ENCODE measurements around the gene ACAP3. TPM values are rescaled to one million over a fixed set of nuclear protein-coding genes. Genes with fewer than 3 reads are reported as not detected.
A peak's percentile ranks its signal among the peaks of the same experiment; 100 is the strongest.

Gene ACAP3
- total RNA-seq, 8 experiments from 2014 or later, result 23.9 to 88.9 (median 48.9) TPM

DNA sequence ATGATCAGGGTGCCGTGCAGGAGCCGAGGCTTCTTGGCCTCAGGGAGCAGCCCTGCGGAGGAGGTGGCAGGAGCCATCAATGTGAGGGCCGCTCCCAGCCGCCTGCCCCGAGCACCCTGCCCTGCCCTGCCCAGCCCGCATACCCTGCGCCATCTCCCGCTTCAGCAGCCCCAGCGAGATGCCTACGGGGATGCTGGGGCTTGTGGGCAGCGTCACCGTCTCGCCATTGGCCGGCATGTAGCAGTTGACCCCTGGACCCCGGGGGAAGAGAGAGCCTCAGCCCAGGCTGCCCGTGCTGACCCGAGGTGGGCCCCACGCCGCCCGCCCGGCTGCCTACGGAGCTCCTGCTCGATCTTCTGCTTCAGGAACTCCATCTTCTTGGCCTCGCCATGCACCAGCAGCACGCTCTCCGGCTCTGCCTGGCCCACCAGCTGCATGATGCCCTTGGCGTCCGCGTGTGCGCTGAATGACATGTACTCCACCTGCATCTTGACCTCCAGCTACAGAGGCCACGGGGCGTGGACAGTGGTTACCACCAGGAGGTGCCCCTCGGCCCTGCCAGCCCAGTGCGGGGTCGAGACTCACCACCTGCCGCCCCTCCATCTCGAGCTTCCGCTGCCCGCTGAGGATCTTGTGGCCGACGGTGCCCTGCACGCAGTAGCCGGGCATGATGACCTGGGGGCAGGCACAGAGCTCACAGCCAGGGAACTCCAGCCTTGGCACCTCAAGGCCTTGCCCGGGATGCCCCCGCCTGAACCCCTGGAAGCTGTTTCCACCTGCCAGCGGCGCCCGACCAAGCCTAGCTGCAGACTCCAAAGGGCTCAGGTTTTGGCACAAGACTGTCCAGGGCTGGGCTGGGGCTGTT lies 5.0 kb upstream of the ACAP3 start:
- no peak for ATAC-seq (replicated peaks in 6 of 8)
- 93 to 100% (median 94%) methylated on average over 6 to 25 of the region's 49 CpGs; no CpG with 5 or more reads in 6 of the 10 experiments for WGBS, 10 experiments
- peaks cover 17 to 22% of the 10 kb centered on the region in 2 donors for H3K4me1 ChIP-seq (replicated peaks in 1 of 2)
- H3K27ac ChIP-seq, result no peak overlapping the region
- in situ Hi-C loops (cut with MboI; ENCODE audit: low pct_unique_long_range_greater_than_20kb in 2 of 9, low sequenced_read_pairs in 9 of 9, unreplicated experiment in 9 of 9), result no loop called here
- H3K4me3 ChIP-seq, result no peak overlapping the region

DNA sequence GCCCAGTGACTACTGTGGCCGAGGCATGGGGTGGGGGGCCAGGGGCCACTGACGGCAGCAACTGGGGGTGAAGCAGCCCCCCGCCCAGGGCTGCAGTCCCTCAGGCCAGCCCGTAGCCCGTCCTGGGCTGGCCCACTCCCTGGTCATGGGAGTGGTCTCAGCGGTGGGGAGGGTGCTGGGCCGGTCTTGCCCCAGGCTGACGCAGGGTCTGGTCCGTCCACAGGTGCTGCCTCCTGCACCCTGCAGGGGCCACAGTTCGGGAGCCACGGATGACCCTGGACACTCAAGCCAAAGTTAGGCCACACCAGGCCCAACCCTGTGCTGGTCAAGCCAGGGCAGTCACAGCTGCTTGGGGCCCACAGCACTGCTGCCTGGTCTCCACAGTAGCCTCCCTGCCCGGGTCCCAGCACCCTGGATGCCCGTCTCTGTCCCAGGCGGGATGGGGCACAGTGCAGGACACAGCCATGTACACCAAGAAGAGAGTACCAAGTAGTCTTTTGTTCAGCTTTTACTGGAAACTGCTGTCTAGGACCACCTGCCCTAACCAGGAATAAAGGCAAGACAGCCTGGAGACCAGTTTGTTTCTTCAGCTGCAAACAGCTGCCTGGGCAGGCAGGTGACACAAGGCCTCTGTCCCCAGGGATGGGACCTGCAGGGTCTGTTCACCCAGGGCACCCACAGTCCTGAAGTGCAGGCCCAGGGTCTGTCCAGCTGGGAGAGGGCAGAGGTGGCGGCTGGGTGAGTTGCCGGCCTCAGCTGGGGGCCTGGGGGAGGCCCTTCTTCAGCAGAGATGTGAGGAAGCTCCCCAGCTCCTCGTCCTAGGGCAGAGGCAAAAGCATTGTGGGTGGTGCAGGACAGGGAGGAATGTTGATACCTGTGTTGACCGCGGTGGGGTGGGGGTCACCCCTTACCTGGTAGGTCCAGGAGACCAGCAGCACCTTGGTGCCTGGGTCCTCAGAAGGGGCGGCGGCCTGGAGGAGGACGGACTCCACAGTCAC lies 3.7 kb upstream of the ACAP3 start:
- WGBS, 10 experiments, result 90 to 100% (median 91%) methylated on average over 2 to 7 of the region's 22 CpGs; no CpG with 5 or more reads in 7 of the 10 experiments
- no peak overlapping the region for H3K27ac ChIP-seq
- in situ Hi-C loops (cut with MboI; ENCODE audit: low pct_unique_long_range_greater_than_20kb in 2 of 9, low sequenced_read_pairs in 9 of 9, unreplicated experiment in 9 of 9), result no loop called here
- H3K4me3 ChIP-seq, result no peak overlapping the region
- ATAC-seq (replicated peaks in 6 of 8), result no peak
- H3K4me1 ChIP-seq (replicated peaks in 1 of 2), result peaks cover 19 to 22% of the 10 kb centered on the region in 2 donors

DNA sequence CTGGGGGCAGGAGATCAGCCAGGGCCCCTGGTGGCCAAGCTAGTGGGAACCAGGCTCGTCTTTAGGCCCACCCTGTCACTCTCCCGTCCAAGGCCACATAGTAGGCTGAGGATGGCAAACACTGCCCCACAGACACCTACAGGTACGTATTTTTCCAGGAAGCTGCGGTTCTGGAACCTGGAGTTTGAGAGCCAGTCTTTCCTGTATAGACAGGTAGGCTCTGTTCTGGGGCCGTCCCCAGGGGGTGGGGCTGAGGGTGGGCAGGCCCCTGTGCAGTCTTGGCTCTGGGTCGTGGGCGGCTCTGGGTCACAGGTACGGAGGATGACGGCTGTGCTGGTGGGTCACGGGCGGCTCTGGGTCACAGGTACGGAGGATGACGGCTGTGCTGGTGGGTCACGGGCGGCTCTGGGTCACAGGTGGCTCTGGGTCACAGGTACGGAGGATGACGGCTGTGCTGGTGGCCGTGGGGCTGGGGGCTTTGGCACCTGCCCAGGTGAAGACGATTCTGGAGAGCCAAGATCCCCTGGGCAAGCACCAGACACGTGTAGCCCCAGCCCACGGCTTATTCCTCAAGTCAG lies 2.8 kb upstream of the ACAP3 start:
- 90 to 100% (median 94%) methylated on average over 1 to 11 of the region's 21 CpGs; no CpG with 5 or more reads in 4 of the 10 experiments for WGBS, 10 experiments
- Histone ChIP-seq H3K4me3 (no peak overlapping the region), H3K27ac (no peak overlapping the region), H3K4me1 (replicated peaks in 1 of 2) (peaks cover 22 to 23% of the 10 kb centered on the region in 2 donors)
- no peak for ATAC-seq (replicated peaks in 6 of 8)
- in situ Hi-C loops (cut with MboI; ENCODE audit: low pct_unique_long_range_greater_than_20kb in 2 of 9, low sequenced_read_pairs in 9 of 9, unreplicated experiment in 9 of 9), result no loop called here

DNA sequence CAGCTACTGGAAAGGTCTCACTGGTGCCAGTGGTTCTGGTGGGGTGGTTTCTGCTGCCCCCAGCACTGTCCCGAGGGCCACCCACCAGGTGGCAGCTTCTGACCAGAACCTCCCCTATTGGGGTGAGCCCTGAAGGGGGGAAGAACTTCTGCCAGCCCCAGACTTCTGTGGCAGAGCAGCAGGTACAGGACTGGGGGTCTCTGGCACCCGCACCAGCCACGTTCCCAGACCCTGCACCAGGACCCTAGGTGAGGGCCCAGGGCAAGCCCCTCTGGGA lies 2.3 kb upstream of the ACAP3 start:
- Histone ChIP-seq H3K4me3 (peak overlapping the region in 3 of 5 donors; percentile 73 to 95 (median 78)), H3K4me1 (replicated peaks in 1 of 2) (peaks cover 23 to 24% of the 10 kb centered on the region in 2 donors), H3K27ac (no peak overlapping the region)
- 67 to 100% (median 97%) methylated on average over 1 to 2 of the region's 3 CpGs; no CpG with 5 or more reads in 6 of the 10 experiments for WGBS, 10 experiments
- in situ Hi-C loops (cut with MboI; ENCODE audit: low pct_unique_long_range_greater_than_20kb in 2 of 9, low sequenced_read_pairs in 9 of 9, unreplicated experiment in 9 of 9), result no loop called here
- ATAC-seq (replicated peaks in 6 of 8), result no peak

DNA sequence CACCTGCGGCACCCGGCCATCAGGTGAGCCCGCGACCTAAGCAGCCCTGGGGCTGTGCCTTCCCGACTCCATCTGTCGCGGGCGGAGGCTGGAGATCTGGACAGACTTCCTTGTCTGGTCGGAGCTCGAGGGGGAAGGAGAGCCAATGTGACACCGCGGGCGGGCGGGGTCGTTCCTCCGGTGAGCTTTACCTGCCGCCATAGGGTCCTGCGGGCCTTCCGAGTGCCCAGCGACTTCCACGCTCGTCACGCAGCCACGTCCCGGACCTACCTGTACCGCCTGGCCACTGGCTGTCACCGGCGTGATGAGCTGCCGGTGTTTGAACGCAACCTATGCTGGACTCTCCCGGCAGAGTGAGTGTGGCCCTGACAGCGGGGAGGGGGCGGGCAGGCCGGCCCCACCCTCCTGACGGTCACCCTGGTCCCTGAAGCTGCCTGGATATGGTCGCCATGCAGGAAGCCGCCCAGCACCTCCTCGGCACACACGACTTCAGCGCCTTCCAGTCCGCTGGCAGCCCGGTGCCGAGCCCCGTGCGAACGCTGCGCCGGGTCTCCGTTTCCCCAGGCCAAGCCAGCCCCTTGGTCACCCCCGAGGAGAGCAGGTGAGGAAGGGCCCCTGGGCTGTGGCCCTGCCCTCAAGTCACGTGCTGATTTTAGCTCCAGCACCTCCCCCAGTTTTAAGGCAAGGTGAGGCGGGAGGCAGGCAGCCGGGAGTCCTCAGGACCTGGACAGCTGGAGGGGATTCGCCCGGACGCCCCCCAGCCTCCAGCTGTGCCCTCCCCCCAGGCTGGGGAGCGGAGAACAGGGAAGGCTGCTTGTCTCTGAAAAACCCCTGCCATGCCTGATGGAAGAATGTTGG lies 1.8 kb upstream of the ACAP3 start:
- Histone ChIP-seq H3K4me3 (peak overlapping the region; percentile 69 to 95 (median 78)), H3K4me1 (replicated peaks in 1 of 2) (peaks cover 23 to 25% of the 10 kb centered on the region in 2 donors), H3K27ac (peak overlapping the region in 1 of 2 donors; percentile 97)
- in situ Hi-C loops (cut with MboI; ENCODE audit: low pct_unique_long_range_greater_than_20kb in 2 of 9, low sequenced_read_pairs in 9 of 9, unreplicated experiment in 9 of 9), result no loop called here
- WGBS, 10 experiments, result 16 to 60% (median 38%) methylated on average over 4 to 22 of the region's 57 CpGs; no CpG with 5 or more reads in 4 of the 10 experiments
- no peak for ATAC-seq (replicated peaks in 6 of 8)

DNA sequence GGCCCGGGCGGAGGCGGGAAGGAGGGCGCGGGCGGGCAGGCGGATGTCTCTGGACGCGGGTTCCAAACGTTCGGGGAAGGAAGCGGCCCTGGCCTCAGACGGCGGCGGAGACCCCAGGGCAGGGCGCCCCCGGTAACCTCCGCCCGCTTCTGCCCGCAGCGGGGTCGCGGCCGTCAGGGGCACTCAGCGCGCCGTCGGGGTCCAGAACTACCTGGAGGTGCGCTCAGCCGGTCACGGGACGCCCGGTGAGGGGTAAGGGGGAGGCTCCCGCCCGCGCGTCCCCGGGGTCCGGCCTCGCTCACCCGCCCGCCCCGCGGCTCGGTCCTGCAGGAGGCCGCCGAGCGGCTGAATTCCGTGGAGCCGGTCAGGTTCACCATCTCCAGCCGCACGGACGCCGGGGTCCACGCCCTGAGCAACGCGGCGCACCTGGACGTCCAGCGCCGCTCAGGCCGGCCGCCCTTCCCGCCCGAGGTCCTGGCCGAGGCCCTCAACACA lies 1.1 kb upstream of the ACAP3 start:
- H3K4me3 ChIP-seq, result peak overlapping the region; percentile 69 to 95 (median 78)
- WGBS, 10 experiments, result 3 to 10% methylated on average over 4 to 13 of the region's 66 CpGs; no CpG with 5 or more reads in 8 of the 10 experiments
- peak in 1 of 8 experiments; percentile 0 for ATAC-seq (replicated peaks in 6 of 8)
- in situ Hi-C loops (cut with MboI; ENCODE audit: low pct_unique_long_range_greater_than_20kb in 2 of 9, low sequenced_read_pairs in 9 of 9, unreplicated experiment in 9 of 9), result no loop called here
- H3K4me1 ChIP-seq (replicated peaks in 1 of 2), result peaks cover 26 to 32% of the 10 kb centered on the region in 2 donors
- H3K27ac ChIP-seq, result peak overlapping the region; percentile 75 to 97

DNA sequence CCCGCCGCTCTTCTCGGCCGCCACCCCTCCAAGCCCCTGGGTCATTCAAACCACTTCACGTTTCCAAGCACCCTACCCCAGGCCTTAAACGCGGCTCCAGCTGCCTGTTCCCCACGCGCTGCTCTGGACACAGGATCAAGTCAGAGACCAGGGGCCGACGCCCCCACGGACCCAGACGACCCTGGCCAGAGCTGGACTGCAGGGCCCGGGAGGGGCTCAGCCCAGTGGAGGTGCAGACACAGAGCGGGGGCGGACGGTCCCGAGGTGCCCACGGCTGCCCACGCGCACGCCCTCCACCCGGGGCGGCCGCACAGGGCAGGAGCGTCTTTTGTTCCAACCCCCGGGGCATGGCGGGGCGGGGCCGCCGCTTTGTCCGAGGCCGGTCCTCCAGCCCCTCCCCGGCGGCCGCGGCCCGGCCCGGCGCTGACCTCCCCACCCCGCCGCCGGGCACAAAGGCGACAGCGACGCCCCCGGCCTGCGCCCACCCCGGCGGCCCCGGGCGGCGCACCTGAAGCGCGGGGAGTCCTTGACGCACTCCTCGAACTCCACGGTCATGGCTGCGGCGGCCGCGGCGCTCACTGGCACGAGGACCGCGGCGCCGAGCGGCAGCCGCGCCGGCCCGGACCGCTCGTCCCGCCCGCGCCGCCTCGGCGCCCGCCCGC lies 338 bp downstream of the ACAP3 start:
- Histone ChIP-seq H3K4me3 (peak overlapping the region; percentile 69 to 95 (median 78)), H3K4me1 (replicated peaks in 1 of 2) (peaks cover 28 to 34% of the 10 kb centered on the region in 2 donors), H3K27ac (peak overlapping the region; percentile 97)
- in situ Hi-C loops (cut with MboI; ENCODE audit: low pct_unique_long_range_greater_than_20kb in 2 of 9, low sequenced_read_pairs in 9 of 9, unreplicated experiment in 9 of 9), result no loop called here
- 0% methylated on average over 1 to 2 of the region's 83 CpGs; no CpG with 5 or more reads in 8 of the 10 experiments for WGBS, 10 experiments
- peak; percentile 1 to 7 (median 2) for ATAC-seq (replicated peaks in 6 of 8)

DNA sequence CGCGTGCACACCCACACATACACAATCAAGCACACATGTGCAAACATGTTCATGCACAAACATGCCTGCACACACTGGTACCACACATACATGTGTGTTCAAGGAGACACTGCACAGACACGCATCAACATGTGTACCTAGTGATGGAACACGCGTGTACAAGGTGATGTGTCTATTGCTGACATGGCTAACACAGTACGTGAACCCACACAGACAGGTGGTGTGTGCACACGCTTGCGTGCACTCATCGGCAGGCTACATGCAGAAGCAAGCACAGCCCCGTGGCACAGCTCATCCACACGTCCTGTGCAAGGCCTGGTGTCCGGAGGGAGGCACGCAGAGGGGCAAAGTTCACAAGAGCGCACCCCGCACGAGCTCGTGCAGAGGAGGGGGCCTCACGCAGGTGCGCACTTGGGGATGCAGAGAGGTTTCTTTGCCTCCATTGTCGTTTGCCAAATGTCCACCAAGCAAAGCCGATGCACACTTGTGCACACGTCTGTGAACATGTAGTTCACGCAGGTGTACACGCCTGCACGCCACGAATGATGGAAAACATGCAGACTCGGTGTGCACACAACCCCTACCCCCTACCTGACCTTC lies 969 bp downstream of the ACAP3 start:
- 0 to 35% (median 26%) methylated on average over 1 to 21 of the region's 27 CpGs; no CpG with 5 or more reads in 5 of the 10 experiments for WGBS, 10 experiments
- in situ Hi-C loops (cut with MboI; ENCODE audit: low pct_unique_long_range_greater_than_20kb in 2 of 9, low sequenced_read_pairs in 9 of 9, unreplicated experiment in 9 of 9), result no loop called here
- Histone ChIP-seq H3K4me3 (peak overlapping the region; percentile 69 to 95 (median 78)), H3K4me1 (replicated peaks in 1 of 2) (peaks cover 28 to 34% of the 10 kb centered on the region in 2 donors), H3K27ac (peak overlapping the region; percentile 97)
- ATAC-seq (replicated peaks in 6 of 8), result no peak

DNA sequence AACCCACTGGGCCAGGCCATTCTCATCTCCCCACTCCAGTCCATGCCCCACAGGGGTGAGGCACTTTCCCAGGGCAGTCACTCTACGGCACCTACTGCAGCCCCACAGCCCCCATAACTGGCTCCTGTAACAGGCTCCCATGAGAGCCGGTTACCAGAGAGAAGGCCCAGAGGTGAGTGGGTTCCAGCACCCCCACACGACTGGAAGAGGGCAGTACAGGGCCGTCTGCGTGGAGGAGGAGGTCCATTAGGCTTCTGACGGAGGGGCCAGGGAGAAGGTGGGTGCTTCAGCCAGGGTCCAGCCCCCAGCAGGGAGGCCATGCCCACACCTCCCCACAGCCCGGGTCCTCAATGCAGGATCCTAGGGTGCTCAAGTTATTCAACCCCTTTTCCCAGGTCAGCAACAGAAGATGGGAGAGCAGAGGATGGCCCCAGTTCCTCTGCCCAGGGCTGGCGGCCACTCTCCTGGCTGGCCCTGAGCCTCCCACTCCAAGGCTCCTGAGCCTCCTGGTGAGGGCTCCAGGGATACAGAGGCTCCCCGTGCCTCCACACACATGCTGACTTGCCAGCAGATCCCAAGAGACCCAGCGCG lies 1.6 kb downstream of the ACAP3 start:
- no peak for ATAC-seq (replicated peaks in 6 of 8)
- Histone ChIP-seq H3K4me3 (peak overlapping the region; percentile 69 to 95 (median 78)), H3K27ac (peak overlapping the region; percentile 97), H3K4me1 (replicated peaks in 1 of 2) (peaks cover 28 to 34% of the 10 kb centered on the region in 2 donors)
- in situ Hi-C loops (cut with MboI; ENCODE audit: low pct_unique_long_range_greater_than_20kb in 2 of 9, low sequenced_read_pairs in 9 of 9, unreplicated experiment in 9 of 9), result no loop called here
- 18 to 43% (median 23%) methylated on average over 2 to 7 of the region's 11 CpGs; no CpG with 5 or more reads in 5 of the 10 experiments for whole genome bisulfite sequencing, 10 experiments

DNA sequence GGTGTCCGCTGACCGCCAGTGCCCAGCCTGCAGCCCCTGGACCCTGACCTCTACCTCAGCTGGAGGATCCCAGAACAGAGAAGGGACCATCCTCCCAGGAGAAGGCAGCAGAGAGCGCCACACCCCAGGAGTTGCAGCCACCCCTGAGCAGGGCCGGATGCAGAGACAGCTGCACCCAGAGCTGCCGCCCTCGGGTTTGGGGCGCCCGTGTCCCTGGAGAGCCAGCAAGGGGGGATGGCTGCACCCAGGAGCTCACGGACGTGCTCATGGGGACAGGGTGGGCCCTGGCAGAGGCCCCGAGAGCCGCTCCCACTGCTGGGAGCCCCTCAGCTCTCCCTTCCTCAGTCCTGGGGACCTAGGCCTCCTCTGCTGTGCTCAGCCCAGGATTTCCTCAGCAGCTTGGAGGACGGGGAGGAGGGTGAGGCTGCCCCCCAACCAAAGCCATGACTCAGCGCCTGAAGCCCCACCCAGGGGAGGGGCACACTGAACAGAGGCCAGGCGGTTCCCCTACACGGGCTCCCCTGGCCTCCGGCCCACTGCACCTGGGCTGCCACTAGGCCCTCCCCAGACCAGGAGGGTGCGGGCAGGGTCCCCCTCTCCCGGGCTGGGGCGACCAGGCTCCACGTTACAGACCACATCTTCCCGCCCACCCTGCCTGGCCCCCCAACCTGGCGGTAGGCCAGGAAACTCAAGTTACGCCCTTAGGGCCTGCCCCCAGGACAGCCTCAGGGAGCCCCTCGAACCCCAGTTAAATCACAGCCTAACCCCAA lies 2.2 kb downstream of the ACAP3 start:
- in situ Hi-C loops (cut with MboI; ENCODE audit: low pct_unique_long_range_greater_than_20kb in 2 of 9, low sequenced_read_pairs in 9 of 9, unreplicated experiment in 9 of 9), result no loop called here
- WGBS, 10 experiments, result 0 to 38% (median 20%) methylated on average over 1 to 8 of the region's 25 CpGs; no CpG with 5 or more reads in 5 of the 10 experiments

More for the DNA sequence above, 2.2 kb downstream of the ACAP3 start:
- Histone ChIP-seq H3K4me3 (peak overlapping the region; percentile 69 to 95 (median 78)), H3K4me1 (replicated peaks in 1 of 2) (peaks cover 28 to 34% of the 10 kb centered on the region in 2 donors), H3K27ac (peak overlapping the region; percentile 97)
- peak; percentile 8 to 37 (median 20) for ATAC-seq (replicated peaks in 6 of 8)

Data from motor neuron (in vitro differentiated cells).